ENCODE results near the gene KHDC4.

DNA sequence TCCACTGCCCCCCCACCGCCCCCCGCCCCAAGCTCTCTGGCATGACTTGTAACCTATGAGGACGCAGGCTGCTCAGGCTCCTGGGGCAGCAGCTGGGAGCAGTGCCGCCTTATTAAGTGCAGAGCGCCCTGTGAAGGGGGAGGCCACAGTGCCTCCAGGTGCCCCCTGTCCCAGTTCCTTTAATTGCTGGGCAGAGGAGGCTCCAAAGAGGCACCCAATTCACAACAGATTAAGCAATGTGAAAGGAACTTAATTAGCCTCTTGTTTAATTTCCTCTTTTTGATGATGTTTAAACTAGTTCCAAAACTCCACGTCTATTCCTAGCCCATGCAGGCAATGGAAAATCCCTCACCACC lies 10.2 kb upstream of the KHDC4 start:
- TF ChIP-seq, protein P1, sequence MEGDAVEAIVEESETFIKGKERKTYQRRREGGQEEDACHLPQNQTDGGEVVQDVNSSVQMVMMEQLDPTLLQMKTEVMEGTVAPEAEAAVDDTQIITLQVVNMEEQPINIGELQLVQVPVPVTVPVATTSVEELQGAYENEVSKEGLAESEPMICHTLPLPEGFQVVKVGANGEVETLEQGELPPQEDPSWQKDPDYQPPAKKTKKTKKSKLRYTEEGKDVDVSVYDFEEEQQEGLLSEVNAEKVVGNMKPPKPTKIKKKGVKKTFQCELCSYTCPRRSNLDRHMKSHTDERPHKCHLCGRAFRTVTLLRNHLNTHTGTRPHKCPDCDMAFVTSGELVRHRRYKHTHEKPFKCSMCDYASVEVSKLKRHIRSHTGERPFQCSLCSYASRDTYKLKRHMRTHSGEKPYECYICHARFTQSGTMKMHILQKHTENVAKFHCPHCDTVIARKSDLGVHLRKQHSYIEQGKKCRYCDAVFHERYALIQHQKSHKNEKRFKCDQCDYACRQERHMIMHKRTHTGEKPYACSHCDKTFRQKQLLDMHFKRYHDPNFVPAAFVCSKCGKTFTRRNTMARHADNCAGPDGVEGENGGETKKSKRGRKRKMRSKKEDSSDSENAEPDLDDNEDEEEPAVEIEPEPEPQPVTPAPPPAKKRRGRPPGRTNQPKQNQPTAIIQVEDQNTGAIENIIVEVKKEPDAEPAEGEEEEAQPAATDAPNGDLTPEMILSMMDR (conservative IDR thresholded peaks at IDR 0.05 in 1 of 2, IDR thresholded peaks at IDR 0.05 in 1 of 2; ENCODE audit: extremely low read depth in 1 of 2, insufficient read depth in 1 of 2, low read depth in 1 of 2, low read length in 2 of 2) = no peak
- TF ChIP-seq EZH2 (IDR thresholded peaks at IDR 0.05; ENCODE audit: borderline replicate concordance, low read length) = no peak
